SHP77 (cell line): ENCODE data around the gene NPEPL1.

Experiments
- DNase-seq, 2 experiments: peaks; one replicate each; lab custom pipeline; 2025; lab: John Stamatoyannopoulos, UW

Gene NPEPL1

DNA sequence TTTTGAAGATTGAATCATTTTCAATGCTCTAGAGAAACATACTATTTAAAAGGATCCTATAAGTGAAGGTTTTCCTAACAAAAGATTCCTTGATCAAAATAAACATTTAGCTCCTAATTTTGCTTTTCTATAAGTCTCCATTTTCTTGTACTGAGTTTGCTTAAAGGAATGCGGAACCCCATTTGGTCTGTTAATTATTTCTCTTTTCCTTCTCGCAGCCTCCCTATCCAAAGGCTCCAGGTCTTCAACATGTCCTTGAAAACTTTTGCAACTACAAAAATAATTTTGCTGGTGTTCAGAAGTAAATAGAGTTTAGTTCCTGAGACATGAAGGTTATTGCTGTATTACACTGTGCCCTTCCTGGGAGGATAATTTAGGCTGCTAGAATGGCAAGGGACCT, 8.3 kb upstream of the NPEPL1 start:
- DNase-seq, result no peak

DNA sequence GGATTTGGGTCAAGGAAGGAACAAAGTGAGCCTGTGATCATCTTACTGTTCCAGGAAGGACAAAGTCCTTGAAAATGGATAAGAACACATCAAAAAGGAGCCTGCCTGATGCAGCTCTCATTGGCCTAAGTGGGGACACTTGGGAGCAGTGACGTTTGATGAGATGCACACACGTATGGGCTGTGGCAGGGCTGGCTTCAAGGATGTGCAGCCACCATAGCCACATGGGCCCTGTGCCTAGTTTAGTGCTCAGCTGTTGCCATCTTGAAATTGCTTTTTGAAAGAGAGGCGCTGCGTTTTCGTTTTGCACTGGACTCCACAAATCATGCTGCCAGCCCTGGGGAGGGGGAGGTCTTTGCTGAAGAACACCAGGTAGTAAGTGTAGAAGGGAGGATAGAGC, 6.6 kb upstream of the NPEPL1 start:
- no peak for DNase-seq

DNA sequence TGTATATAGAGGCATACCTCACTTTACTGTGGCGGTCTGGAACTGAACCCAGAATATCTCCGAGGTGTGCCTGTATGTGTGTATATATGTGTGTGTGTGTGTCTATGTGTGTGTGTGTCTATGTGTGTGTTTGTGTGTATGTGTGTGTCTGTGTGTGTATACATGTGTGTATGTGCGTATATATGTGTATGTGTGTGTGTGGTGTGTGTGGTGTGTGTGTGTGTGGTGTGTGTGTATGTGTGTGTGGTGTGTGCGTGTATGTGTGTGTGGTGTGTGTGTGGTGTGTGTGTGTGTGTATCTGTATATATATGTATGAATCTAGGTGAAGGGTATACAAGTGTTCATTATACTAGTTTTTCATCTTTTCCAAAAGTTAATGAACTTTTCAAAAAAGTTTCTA, 4.2 kb upstream of the NPEPL1 start:
- no peak for DNase-seq

DNA sequence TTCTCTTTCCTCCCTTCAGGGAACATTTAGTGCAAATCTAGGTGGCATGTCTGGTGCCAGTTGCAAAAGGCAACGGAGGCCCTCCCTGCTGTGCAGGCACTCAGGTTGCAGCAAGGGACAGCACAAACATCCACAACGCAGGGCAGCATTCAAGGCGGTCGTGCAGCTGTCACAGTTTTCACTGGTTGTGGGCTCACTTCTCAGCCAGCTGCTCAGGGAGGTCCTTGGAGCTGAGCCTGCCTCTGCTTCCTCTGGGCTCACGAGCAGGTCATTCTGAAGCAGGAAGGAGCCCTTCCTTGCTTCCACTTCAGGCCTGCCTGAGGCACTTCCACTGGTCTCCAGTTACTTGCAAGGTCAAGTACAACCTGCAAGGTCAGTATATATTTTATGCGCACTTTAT, 3.8 kb upstream of the NPEPL1 start:
- DNase-seq, result no peak

DNA sequence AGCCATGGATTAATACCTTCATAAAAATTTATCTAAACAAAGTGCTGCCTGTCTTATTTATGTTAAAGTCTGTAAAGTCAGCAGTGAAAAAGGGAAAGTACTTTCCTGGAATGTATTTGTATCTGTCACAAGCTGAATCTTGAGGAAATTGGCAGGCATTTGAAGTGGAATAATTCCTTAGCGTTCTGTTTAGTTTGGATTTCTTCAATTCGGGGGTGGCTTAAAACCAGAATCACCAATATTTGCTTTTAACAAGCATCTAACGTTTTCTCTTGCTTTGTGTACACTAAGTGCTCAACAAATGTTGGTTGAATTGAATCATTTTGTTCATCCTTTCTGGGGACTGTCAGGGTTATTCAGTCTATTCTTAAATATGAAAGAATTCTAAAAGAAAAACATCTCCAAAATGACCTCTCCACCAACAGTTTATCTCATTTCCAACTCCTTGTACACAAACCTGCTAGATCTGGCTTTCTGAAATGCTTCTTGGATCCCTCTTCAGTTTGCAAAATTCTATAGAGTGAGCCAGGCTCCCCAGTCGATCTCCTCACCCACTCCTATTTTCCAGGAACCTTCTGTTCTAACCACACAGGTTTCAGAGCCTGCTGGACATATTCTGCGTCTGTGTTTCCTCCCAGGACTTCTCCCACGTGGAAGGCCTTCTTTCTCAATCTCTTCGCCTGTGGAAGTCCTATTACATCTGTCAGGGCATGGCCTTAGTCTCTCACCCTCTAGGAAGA, 2.0 kb upstream of the NPEPL1 start:
- no peak for DNase-seq

DNA sequence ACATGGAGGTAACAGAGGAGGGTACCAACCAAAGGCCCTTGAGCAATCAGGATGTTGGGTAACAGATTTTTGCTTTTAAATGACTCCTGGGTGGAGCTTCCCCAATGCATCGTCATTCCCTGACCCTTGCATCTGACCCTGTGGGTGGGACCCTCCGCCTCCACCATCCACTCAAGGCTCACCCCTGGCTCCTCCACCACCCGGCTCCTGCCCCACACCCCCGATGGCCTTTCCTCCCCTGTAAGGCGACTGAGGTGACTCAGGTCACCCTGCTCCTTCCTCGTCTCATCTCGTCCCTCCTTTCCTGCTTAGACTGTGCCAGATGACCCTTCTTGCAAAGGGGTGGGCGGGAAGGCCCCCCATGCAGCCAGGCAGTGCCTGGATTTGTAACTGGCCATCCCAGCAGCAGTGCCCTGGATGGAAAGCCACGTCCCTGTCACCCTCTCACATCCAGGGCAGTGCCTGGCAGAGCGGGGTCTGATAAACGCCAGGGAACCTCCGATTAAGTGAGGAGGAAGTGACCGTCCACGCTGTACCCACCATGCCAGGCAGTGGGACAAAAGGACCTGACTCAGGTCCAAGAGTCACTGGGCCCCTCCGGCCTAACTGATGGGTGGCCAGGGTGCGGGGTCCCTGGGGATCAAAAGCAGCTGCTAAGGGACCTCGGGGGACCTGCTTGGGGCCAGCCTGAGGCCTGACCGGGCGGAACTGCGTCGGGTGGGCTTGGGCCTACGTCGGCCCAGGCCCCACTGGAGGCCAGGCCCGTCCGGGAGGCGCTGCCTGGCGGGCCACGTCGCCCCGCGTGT, 624 bp upstream of the NPEPL1 start:
- DNase-seq, result no peak

DNA sequence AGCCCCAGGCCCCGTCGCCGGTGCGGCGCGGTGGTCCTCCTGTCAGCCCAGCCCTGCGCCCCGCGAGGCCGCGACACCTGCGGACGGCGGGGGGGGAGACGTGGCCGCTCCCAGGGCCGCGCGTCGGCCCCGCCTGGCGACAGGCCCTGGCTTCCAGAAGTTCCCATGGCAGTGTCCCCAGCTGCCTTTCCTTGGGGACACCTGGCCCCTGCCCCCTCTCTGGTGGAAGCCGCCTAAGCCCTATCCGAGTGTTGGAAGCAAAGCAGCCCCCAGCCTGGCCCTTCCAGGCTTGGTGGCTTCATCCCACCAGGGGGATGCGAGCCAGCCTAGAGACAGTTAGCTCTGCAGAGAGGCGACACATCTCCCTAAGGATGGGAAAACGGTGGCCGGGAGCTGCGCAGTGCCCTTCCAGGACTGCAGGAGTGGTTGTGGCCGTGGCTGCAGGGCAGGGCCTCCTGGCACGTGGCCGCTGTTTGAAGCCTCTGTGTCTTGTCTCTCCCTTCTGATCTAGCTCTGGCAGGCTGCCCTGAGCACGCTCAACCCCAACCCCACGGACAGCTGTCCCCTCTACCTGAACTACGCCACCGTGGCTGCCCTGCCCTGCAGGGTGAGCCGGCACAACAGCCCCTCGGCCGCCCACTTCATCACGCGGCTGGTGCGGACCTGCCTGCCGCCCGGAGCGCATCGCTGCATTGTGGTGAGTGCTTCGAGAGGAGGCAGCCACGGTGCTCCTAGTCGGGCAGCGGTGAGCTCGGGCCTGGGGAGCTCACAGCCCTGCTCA, 816 bp downstream of the NPEPL1 start:
- DNase-seq, result no peak

DNA sequence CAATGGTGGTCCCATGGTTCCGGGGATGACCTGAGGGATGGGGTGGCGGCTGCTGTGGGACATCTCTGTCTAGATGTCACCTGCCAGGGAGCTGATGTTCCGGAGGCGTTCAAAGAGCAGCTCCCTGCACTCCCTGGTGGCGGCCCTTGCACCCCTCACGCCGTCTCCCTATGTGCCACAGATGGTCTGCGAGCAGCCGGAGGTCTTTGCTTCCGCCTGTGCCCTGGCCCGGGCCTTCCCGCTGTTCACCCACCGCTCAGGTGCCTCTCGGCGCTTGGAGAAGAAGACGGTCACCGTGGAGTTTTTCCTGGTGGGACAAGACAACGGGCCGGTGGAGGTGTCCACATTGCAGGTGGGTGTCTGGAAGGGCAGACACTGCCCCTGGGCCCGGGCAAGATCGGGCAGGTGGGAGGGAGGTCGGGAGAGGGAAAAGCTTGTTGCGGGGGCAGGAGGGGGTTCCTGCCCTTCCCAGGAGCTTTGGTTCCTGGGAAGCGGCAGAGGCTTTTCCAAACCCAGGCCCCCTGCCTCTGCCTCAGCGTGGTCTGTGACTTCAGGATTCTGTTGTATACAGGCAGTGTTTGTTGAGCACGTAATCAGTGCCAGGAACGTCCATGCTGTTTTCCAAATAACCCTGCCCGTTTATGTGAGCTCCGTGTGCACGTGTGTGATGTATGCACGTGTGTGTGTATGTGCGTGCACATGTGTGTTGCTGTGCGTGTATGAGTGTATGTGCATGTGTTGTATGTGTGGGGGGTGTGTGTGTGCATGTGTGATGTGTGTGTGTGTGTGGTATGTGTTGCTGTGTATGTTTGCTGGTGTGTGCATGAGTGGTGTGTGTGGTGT, 1.9 kb downstream of the NPEPL1 start:
- DNase-seq, result no peak

DNA sequence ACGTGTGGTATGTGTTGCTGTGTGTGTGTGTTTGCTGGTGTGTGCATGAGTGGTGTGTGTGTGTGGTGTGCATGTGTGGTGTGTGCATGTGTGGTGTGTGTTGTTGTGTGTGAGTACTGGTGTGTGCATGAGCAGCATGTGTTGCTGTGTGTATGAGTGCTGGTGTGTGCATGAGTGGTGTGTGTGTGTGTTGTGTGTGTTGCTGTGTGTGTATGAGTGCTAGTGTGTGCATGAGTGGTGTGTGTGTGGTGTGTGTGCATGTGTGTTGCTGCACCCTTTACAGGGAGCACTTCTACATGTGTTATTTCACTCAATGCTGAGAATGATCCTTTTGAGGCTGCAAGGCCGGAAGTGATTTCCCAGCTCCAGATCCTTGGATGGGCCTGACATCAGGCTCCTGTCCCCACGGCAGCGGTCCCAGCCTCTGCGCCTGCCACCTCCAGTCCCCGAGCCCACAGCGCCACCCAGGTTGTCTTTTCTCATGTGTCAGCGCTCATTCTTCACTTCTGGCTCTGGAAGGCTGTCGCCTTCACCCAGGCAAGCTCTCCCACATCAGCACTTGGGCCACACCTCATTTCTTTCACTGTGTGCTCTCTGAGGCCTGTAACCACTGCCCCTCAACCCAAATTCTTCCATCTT, 2.6 kb downstream of the NPEPL1 start:
- no peak for DNase-seq

DNA sequence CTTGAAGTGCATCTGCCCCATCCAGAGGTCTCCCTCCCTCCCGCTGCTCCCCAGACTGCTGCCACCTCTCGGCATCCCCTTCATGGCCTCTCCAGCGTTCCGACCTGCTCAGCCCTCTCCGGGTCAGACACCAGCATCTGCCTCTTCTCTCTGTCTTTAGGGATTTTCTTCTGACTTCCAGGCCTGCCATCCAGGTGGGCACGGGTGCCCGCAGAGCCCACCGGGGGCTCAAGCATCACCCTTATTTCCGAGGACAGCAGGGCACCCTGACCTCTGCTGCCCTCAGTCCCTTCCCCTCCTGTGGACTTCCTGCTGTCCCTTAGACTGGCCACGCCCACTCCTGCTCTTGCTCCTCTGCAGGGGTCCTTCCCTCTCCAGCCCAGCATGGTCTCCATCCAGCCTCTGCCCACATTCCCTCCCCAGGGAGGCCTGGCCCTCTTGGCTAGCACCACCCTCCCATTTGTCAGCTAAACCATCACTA, 3.3 kb downstream of the NPEPL1 start:
- DNase-seq, result no peak

DNA sequence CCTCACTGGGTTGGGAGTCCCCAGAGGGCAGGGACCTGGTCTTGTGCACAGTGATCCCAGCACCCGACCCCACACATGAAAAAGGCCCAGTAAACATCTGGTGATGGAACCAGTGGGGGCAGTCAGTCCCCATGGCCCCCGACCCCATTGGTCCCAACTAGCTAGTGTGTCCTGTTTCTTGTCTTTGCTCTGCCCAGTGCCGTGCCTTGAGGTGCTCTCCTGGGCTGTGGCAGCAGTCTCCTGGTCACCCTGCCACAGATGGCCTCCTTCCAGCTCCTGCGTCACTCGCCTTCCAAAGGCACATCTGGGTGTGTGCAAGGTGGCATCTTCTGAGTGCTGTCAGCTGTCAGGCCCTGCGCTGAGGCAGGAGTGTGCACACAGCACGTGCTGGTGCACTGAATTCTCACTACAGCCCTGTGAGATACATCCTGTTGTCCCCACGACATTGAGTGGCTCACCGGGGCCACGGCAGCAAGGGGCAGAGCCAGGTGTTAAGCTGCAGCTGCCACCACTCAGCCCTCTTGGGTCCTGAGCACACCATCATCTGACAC, 3.9 kb downstream of the NPEPL1 start:
- DNase-seq, result peak in 1 of 2 experiments; percentile 17

DNA sequence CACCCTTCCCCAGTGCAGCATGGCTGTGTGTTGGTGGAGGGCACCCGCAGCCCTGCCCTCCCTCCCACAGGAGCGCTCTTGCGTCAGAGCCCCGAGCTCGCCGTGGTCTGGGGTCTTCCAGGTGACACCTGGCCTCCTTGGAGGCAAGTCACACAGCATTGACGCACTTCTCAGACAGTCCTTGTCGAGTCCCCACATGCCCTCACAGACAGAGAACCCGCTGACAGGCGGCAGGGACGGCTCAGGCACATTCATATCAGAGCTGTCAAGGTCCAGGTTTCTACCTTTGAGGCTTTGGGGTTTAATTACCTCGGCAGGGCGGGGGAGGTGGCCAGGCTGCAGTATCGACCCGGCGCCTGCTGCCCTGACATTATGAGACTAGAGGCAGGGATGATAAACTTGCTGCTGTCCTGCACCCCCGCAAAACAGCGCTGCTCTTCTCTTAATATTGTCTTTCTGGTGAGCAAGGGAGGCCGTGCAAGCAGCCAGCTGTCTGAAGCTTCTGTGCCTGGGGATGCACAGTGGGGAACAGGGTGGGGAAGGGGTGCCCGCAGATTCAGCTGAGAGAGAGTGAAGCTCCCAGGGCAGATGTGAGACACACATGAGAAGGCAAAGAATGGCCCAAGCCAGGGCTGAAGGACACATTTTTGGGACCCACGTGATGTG, 4.7 kb downstream of the NPEPL1 start:
- no peak for DNase-seq

DNA sequence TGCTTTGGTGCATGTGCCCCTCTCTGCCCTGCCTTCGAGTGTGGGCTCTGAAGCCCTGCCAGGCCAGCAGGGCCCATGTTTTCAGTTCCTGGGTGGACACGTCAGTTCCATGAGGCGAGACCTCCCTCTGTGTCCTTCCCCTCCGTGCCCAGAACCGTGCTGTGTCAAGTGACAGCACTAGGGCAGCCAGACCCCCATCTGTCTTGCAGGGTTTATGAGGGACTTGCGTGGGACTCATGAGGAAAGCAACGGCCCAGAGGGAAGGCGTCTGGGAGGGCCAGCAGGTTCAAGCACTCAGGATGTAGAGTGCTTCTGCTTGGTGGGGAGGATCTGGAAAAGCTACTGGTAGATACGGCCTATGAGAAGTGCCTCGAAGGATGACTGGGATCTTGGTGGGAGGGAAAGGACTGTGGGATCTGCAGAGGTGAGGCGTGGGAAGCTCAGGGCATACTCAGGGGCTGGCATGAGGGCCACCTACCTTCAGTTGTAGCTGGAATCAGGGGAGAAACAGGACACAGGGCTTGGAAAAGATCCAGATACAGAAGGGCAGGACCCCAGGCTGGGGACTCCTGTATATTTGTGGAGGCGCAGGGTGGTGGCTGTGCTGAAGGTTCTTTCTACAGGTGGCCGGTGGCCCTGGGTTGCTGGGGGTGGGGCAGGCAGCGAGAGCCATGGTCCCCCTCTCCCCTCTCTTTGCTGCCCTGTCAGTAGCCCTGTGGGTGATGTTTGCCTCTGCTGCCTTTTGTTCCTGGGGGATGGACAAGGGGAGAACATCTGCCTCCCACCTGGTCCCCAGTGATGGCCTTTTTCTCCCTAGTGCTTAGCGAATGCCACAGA, 5.5 kb downstream of the NPEPL1 start:
- DNase-seq, result no peak

DNA sequence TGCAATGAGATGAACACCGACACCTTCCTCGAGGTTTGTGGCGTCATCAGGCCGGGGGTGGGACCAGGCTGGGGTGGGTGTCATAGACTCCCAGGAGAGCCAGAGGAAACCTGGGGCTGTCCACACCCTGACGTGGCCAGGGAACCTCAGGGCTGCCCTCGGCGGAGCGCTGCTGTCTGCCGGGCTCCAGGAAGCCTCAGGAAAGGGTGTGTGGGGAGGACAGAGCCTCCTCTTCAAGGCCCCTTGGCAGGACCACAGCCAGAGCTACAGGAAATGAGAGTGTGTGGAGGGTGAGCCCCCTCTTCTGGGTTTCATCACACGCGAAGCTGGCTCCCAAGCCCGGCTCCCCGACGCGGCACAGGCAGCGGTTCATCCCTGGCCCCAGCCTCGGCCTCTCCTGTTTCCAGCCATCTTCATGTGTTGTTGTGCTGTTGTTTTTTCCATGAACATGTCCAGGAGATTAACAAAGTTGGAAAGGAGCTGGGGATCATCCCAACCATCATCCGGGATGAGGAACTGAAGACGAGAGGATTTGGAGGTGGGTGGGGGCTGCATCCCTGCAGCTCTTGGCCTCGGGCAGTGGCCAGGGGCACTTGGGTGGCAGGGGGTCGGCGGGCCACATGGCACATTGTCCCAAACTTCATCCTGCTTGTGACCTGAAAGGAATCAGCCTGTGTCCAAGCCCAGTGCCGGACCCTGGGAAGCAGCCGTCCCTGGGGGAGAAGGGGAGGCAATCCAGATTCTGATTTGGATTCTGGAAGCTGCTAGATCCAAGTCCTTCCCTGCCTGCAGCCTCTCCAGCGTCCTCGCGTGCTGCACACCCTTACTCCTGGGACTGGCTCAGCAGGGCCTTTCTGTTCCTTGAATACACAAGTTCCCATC, 6.4 kb downstream of the NPEPL1 start:
- DNase-seq, result no peak

DNA sequence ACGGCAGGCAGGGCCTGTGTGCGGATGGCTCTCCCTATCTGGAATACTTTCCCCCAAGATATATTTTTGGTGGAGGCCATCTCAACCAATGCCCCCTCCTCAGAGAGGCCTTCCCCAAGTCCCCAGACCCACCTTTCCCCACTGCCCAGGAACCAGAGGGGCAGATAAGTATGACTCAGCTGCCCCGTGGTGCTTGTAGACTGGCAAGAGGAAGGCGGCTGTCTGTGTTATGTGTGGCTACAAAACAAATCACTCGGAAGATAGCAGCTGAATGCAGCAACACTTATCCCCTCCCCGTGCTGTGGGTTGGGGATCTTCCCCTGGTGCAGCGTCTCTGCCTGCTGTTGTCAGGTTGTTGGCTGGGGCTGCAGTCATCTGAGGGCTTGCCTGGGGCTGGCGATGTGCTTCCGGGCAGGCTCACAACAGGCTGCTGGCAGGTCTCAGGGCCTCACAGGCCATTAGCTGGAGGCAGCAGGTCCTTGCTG, 7.1 kb downstream of the NPEPL1 start:
- no peak for DNase-seq

DNA sequence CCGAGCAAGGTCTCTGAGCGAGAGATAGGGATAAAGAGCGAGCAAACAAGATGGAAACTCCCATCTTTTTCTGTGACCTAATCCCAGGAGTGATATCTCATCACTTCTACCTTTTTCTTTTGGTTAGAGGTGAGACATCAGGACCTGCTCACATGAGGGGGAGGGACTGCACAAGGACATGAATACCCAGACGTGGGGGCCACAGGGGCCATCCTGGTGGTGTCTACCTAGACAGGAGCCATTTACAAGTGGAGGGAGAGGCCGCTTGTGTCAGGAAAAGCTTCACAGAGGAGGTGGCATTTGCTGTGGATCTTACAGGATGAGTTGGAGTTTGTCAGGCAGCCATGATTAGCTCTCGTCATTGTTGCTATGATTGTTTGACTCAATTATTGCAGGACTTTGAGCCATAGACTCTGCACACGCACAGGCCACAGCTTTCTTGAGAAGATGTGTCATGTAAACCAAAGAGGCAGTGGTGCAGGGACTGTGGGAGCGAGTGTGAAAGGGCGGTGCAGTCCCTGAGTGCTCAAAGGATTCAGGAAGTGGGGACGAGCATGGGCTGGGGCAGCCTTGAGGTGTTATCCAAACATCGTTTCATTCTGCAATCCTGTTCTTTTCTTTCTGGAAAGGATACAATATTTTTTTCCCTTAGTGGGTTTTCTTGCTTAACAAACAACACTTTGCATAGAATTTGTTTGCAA, 7.7 kb downstream of the NPEPL1 start:
- no peak for DNase-seq

DNA sequence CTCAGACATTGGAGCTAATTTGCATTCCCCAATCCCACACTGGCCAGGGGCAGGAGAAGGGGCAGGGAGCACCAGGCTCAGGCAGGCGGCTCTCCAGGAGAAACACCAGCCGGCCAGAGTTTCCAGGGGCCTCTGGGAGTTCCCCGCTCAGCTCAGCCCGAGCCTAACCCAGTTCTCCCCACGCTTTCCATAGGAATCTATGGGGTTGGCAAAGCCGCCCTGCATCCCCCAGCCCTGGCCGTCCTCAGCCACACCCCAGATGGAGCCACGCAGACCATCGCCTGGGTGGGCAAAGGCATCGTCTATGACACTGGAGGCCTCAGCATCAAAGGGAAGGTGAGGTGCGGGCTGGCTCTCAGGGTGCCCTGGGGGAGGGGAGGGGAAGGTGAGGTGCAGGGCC, 8.2 kb downstream of the NPEPL1 start:
- DNase-seq, result no peak
